Measurements from ENCODE around the gene PADI6.

DNA sequence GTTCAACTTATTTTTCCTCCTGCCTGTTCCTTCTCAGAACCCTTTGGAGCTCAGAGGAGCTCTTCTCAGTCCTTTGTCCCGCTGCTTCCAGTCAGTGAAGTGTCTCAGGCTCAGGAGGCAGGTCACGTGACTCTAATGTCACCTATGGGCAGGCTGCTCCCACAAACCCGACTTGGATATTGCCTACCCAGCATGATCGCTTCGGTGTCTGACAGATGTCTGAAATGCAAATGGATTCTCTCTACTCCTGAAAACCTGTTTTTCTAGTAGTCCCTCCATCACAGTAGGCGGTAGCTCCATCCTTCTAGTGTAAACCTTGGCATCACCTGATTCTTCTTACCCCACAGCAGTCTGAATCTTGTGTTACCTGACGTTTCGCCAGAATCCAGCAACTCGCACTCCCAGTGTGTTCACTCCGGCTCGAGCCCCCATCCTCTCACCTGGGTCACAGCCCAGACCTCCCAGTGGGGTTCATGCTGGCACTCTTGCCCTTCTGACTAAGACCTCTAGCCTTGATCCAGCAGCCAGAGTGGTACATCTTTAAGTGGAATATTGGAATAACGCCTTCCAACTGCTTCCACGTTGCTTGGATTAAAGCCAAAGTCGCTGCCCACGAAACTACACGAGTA is 5.4 kb downstream of the PADI6 start:
- TF ChIP-seq, protein P1, sequence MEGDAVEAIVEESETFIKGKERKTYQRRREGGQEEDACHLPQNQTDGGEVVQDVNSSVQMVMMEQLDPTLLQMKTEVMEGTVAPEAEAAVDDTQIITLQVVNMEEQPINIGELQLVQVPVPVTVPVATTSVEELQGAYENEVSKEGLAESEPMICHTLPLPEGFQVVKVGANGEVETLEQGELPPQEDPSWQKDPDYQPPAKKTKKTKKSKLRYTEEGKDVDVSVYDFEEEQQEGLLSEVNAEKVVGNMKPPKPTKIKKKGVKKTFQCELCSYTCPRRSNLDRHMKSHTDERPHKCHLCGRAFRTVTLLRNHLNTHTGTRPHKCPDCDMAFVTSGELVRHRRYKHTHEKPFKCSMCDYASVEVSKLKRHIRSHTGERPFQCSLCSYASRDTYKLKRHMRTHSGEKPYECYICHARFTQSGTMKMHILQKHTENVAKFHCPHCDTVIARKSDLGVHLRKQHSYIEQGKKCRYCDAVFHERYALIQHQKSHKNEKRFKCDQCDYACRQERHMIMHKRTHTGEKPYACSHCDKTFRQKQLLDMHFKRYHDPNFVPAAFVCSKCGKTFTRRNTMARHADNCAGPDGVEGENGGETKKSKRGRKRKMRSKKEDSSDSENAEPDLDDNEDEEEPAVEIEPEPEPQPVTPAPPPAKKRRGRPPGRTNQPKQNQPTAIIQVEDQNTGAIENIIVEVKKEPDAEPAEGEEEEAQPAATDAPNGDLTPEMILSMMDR (IDR thresholded peaks at IDR 0.05; ENCODE audit: low read depth, low read length, poor library complexity, severe bottlenecking), result no peak
- TF ChIP-seq EZH2phosphoT487 (IDR thresholded peaks at IDR 0.05; ENCODE audit: borderline replicate concordance, low read length), result no peak
